SW480 (cell line): Measurements from ENCODE around the gene GGA2.
"Not testable (repeated sequence)": the region's sequence is repeated elsewhere in the genome, so short reads cannot be mapped to it uniquely, and the experiment has no call there.

ENCODE experiments used
- DNase-seq: peaks from one replicate; pipeline ENCODE4 v3.0.0-alpha.2; 2016; ENCODE audit warnings: low spot score

The GGA2 gene, protein sequence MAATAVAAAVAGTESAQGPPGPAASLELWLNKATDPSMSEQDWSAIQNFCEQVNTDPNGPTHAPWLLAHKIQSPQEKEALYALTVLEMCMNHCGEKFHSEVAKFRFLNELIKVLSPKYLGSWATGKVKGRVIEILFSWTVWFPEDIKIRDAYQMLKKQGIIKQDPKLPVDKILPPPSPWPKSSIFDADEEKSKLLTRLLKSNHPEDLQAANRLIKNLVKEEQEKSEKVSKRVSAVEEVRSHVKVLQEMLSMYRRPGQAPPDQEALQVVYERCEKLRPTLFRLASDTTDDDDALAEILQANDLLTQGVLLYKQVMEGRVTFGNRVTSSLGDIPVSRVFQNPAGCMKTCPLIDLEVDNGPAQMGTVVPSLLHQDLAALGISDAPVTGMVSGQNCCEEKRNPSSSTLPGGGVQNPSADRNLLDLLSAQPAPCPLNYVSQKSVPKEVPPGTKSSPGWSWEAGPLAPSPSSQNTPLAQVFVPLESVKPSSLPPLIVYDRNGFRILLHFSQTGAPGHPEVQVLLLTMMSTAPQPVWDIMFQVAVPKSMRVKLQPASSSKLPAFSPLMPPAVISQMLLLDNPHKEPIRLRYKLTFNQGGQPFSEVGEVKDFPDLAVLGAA

GRCh38 chr16:23510164-23510914 lies at the start of gene GGA2:
TSS of gene GGA2 (minus strand) at chr16:23510494. CDS start at chr16:23510411, 83 bp downstream.
- DNase-seq = peak; percentile 64

GRCh38 chr16:23557779-23558702 lies 47.7 kb upstream of the GGA2 start:
- DNase-seq = no peak

- DNase-seq = peak; percentile 97
Measured at GRCh38 chr16:23556881-23557778, 46.8 kb upstream of the GGA2 start, which contains the start of the genes EARS2 and UBFD1. TSS of gene EARS2 (minus strand) at chr16:23557350. CDS start at chr16:23557343, 7 bp downstream. TSS of gene UBFD1 (plus strand) at chr16:23557727. CDS start at chr16:23557743, 16 bp downstream.

DNA sequence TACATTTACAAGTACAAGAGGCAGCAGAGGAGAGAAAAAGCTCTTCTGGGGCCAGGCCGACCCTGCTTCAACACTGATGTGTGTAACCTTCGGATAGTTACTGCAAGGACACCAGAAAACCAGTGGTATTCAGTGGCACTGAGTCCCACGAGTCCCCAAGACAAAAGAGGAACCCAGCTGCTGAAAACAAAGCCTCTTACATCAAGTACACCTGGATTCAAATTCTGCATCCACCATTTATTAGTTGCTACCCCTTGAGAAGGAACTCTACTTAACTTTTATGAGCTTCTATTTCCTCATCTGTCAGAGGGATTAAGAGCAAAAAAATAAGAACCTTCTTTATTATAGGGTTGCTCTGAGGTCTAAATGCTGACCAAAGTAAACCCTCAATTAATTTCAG lies 44.2 kb upstream of the GGA2 start:
- no peak for DNase-seq

GRCh38 chr16:23552161-23552560 lies 41.9 kb upstream of the GGA2 start:
- DNase-seq = no peak

DNA sequence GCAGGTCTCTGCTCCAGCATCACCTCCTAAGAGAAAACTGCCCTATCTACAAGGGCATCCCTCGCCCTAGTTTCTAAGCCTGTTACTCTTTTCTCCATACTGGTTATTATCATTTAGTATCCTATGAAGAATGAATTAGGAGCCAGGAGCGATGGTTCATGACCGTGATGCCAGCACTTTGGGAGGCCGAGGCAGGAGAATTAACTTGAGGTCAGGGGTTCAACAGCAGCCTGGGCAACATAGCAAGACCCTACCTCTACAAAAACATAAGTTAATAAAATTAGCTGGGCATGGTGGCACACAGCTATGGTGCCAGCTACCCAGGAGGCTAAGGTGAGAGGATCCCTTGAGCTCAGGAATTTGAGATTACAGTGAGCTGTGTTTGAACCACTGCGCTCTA lies 39.6 kb upstream of the GGA2 start:
- no peak for DNase-seq

- DNase-seq = no peak
Measured at GRCh38 chr16:23544436-23544835, 34.1 kb upstream of the GGA2 start.

DNA sequence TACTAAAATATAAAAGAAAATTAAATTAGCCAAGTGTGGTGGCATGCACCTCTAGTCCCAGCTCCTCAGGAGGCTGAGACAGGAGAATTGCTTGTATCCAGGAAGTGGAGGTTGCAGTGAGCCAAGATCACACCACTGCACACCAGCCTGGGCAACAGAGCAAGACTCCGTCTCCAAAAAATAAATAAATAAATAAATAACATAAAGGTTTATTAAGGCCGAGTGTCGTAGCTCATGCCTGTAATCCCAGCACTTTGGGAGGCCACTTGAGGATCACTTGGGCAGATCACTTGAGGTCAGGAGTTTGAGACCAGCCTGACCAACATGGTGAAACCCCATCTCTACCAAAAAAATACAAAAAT lies 30.5 kb upstream of the GGA2 start:
- not testable (repeated sequence) for DNase-seq

DNA sequence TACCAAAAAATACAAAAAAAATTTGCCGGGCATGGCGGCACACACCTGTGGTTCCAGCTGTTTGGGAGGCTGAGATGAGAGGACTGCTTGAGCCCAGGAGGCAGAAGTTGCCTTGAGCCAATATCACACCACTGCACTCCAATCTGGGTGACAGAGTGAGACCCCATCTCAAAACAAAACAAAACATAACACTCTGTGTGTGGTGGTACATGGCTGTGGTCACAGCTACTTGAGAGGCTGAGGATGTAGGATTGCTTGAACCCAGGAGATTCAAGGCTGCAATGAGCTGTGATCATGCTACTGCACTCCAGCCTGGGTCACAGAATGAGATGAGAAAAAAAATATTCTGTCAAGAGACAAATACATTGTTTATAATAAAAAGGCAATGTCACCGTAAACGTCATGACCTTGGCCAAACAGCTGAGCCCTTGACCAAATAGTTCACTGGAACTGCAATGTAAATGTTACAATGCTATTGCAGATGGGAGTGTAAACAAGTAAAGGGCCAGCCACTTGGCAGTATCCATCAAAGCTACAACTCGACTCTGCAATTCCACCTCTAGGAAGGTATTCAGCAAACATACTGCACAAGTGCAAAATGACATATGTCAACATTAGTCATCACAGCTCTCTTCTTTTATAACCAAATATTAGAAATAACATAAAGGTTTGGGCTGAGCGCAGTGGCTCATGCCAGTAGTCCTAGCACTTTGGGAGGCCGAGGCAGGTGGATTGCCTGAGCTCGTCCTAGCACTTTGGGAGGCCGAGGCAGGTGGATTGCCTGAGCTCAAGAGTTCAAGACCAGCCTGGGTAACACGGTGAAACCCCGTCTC lies 29.9 kb upstream of the GGA2 start:
- DNase-seq = no peak

- DNase-seq = no peak
Measured at GRCh38 chr16:23538919-23539278, 28.6 kb upstream of the GGA2 start.

DNA sequence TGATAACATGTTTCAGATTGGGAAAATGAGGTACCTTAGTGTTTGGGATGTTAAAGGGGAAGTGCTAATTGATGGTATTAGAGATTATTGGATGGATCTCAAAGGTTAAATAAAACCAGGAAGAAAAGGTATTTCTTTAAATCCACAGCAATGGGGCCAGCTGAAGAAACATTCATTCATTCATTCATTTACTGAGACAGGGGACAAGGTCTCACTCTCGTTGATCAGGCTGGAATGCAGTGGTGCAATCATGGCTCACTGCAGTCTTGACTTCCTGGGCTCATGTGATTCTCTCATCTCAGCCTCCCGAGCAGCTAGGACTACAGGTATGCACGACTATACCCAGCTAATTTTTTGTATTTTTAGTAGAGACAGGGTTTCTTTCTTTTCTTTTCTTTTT lies 27.1 kb upstream of the GGA2 start:
- no peak for DNase-seq

- DNase-seq = no peak
Measured at GRCh38 chr16:23535901-23536300, 25.6 kb upstream of the GGA2 start.

GRCh38 chr16:23534868-23535860 lies 24.9 kb upstream of the GGA2 start:
- DNase-seq = no peak

DNA sequence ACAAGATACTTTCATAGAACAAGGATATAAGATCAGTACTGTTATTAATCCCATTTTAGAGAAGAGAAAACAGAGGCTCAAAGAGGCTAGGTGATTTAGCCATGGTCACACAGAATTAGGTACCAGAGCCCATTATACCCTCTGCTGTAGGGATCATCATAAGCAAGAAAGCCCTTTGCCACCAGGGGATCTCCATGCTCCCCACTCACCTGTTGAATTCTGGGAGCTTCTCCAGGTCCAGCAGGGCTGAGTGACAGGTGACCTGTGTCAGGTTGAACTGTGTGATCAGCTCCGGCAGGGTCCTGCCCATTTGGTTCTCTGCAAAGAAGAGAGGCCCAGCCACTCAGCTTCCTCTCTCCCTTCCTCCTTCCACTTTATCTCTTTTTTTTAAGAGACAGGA lies 22.2 kb upstream of the GGA2 start:
- DNase-seq = no peak

- no peak for DNase-seq
Measured at GRCh38 chr16:23530062-23530461, 19.8 kb upstream of the GGA2 start.

DNA sequence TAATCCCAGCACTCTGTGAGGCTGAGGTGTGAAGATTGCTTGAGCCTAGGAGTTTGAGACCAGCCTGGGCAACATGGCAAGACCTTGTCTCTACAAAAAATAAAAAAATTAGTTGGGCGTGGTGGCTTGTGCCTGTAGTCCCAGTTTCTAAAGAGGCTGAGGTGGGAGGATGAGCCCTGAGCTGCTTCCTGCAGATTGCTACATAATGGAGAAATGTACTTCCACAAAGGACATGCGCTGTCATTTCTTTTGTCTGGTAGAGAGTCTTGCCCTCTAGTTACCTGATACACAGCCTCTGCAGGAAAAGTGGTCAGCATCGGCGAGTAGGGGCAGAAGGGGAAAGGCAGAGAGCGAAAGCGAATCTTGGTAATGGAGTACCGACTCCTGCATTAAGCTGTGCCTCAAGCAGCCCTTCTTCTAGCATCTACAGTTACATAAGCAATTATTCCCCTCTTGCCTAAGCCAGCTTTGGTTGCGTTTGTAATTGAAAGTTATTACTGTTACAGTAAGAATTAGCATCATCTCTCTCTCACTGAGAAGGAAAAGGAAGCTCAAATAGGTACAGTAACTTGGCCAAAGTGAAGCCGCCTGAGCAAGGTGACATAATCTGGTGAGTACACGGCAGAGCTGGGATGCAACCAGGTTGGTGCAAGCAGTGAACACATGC lies 18.5 kb upstream of the GGA2 start:
- no peak for DNase-seq

DNA sequence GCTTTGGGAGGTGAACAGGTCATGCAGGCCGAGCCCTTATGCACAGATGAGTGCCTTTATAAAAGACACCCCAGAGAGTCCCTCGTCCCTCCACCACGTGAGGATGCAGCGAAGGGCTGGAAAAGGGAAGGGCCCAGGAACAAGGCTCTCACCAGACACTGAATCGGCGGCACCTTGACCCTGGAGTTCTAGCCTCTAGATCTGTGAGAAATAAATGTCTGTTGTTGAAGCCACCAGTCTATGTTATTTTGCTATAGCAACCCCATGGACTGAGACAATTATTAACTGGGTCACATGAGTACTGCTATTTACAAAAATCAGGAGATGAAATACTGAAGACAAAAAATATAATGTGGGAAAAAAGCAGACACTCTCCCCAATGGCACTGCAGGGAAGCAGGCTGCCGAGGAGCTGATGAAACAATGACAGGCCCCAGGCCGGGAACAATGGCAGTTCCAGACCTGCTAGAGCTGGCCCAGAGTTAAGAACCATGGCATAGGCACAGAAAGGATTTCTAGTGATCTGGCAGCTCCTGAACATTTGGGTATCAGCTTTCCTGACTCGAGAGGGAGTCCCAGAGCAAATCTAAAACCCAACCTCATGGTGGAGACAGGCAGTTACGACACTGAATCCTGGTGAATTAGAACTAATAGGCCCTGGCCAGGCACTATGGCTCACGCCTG lies 17.8 kb upstream of the GGA2 start:
- no peak for DNase-seq
